ENCODE measurements around the gene CXCL12.
A peak's percentile ranks its signal among the peaks of the same experiment; 100 is the strongest.

The CXCL12 gene

GRCh38 chr10:44385026-44385695 lies at the start of gene CXCL12:
Gene CXCL12, minus strand, starts transcription at chr10:44385097. Its CDS starts 92 bp downstream, at chr10:44385005.
- DNase-seq = peak; percentile 31

GRCh38 chr10:44427479-44427878 lies 42.6 kb upstream of the CXCL12 start:
- DNase-seq = no peak

- no peak for DNase-seq
Observed at GRCh38 chr10:44427037-44427436, 42.1 kb upstream of the CXCL12 start.

- no peak for DNase-seq
Observed at GRCh38 chr10:44426247-44427034, 41.5 kb upstream of the CXCL12 start.

- DNase-seq = no peak
Observed at GRCh38 chr10:44425466-44425865, 40.6 kb upstream of the CXCL12 start.

- DNase-seq = no peak
Observed at GRCh38 chr10:44424957-44425356, 40.1 kb upstream of the CXCL12 start.

- DNase-seq = no peak
Observed at GRCh38 chr10:44424298-44424697, 39.4 kb upstream of the CXCL12 start.

- DNase-seq = no peak
Observed at GRCh38 chr10:44422570-44423101, 37.7 kb upstream of the CXCL12 start.

GRCh38 chr10:44422153-44422552 lies 37.3 kb upstream of the CXCL12 start:
- DNase-seq = no peak

- DNase-seq = no peak
Observed at GRCh38 chr10:44419790-44420549, 35.1 kb upstream of the CXCL12 start.

GRCh38 chr10:44418637-44419036 lies 33.7 kb upstream of the CXCL12 start:
- DNase-seq = no peak

- no peak for DNase-seq
Observed at GRCh38 chr10:44417761-44418160, 32.9 kb upstream of the CXCL12 start.

- DNase-seq = no peak
Observed at GRCh38 chr10:44416936-44417335, 32.0 kb upstream of the CXCL12 start.

- no peak for DNase-seq
Observed at GRCh38 chr10:44416021-44416771, 31.3 kb upstream of the CXCL12 start.

GRCh38 chr10:44415121-44415520 lies 30.2 kb upstream of the CXCL12 start:
- DNase-seq = peak; percentile 38

GRCh38 chr10:44413416-44413815 lies 28.5 kb upstream of the CXCL12 start:
- DNase-seq = no peak

GRCh38 chr10:44411251-44411650 lies 26.4 kb upstream of the CXCL12 start:
- no peak for DNase-seq

- peak; percentile 43 for DNase-seq
Observed at GRCh38 chr10:44404741-44405437, 20.0 kb upstream of the CXCL12 start.

- no peak for DNase-seq
Observed at GRCh38 chr10:44402465-44403195, 17.7 kb upstream of the CXCL12 start.

GRCh38 chr10:44400541-44400940 lies 15.6 kb upstream of the CXCL12 start:
- no peak for DNase-seq

Data from fibroblast of upper back skin (primary cell).